Uterus (tissue), 2 donors: Measurements from ENCODE around the gene UBE4B.

Experiments used
- POLR2A ChIP-seq, 2 donors: fragments of 450-650 bp; IDR thresholded peaks; one replicate each; pipeline ENCODE4 v1.6.1; 2016; ENCODE audit warnings: antibody characterized with exemption in 2 of 2, mild to moderate bottlenecking in 1 of 2, moderate library complexity in 1 of 2
- TF ChIP-seq, protein P1 (sequence below), 4 experiments: fragments of 200-600 bp in 2 of 4; fragments of 450-650 bp in 2 of 4; sonication (generic) in 2 of 4; IDR thresholded peaks; one replicate each; pipeline ENCODE4 v1.5.1; 2016 to 2019; ENCODE audit warnings: antibody characterized with exemption in 4 of 4, mild to moderate bottlenecking in 2 of 4, moderate library complexity in 1 of 4

GRCh38 chr1:10052347-10052746 lies 19.6 kb downstream of the UBE4B start:
- TF ChIP-seq POLR2A (IDR thresholded peaks at IDR 0.05): no peak
- TF ChIP-seq, protein P1, sequence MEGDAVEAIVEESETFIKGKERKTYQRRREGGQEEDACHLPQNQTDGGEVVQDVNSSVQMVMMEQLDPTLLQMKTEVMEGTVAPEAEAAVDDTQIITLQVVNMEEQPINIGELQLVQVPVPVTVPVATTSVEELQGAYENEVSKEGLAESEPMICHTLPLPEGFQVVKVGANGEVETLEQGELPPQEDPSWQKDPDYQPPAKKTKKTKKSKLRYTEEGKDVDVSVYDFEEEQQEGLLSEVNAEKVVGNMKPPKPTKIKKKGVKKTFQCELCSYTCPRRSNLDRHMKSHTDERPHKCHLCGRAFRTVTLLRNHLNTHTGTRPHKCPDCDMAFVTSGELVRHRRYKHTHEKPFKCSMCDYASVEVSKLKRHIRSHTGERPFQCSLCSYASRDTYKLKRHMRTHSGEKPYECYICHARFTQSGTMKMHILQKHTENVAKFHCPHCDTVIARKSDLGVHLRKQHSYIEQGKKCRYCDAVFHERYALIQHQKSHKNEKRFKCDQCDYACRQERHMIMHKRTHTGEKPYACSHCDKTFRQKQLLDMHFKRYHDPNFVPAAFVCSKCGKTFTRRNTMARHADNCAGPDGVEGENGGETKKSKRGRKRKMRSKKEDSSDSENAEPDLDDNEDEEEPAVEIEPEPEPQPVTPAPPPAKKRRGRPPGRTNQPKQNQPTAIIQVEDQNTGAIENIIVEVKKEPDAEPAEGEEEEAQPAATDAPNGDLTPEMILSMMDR (IDR thresholded peaks at IDR 0.05): no peak
